Measurements from ENCODE around the gene C19orf25.
A peak's percentile ranks its signal among the peaks of the same experiment; 100 is the strongest.

C19orf25 gene

DNA sequence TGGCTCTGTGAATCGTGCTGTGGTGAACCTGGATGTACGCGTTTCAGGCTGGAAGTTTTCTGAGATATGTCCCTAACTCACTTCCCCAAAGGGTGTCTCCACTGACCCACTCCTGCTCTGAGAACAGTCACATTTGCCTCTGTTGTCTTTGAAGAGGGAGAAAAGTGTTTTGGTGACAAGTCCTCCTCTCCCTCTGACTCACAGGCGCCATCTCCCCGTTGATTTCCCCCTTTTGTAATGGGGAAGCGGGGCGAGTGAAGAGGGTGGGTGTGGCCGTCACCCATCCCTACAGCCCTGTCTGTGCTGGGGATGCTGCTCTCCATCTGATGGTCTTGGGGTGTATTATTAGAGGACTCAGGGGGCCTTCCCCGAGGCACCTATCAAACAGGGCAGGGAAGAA lies 19.5 kb downstream of the C19orf25 start:
- no peak overlapping the region for H2BK120ac ChIP-seq (ENCODE audit: low read depth, low read length)
- no peak overlapping the region for H2AK5ac ChIP-seq (ENCODE audit: low read length)
- H3K4me3 ChIP-seq (ENCODE audit: low read length) = no peak overlapping the region
- WGBS (ENCODE audit: extremely low coverage, insufficient coverage, low lambda C conversion rate) = no CpG with 5 or more reads among the region's 9 CpGs
- H3K4me2 ChIP-seq (ENCODE audit: low read length) = no peak overlapping the region
- H3K18ac ChIP-seq (ENCODE audit: low read length) = no peak overlapping the region
- no peaks in the 10 kb centered on the region for H3K27me3 ChIP-seq (ENCODE audit: insufficient read depth, low read length, poor library complexity)
- no peaks in the 10 kb centered on the region for H3K79me1 ChIP-seq (ENCODE audit: low read length)
- no peak overlapping the region for H4K8ac ChIP-seq (ENCODE audit: low read depth, low read length)
- no peak overlapping the region for H3K9ac ChIP-seq (ENCODE audit: low read length)
- no peak overlapping the region for H3K23ac ChIP-seq (ENCODE audit: low read length)
- no peak overlapping the region for H2BK5ac ChIP-seq (ENCODE audit: low read length)
- H3K79me2 ChIP-seq (ENCODE audit: control insufficient read depth, insufficient read depth, low read length) = no peaks in the 10 kb centered on the region
- no peak overlapping the region for H3K4ac ChIP-seq (ENCODE audit: low read depth, low read length)
- H3K56ac ChIP-seq (ENCODE audit: low read length) = no peak overlapping the region
- no peak for DNase-seq
- H4K5ac ChIP-seq (ENCODE audit: low read length) = no peak overlapping the region
- H3K4me1 ChIP-seq (ENCODE audit: control insufficient read depth, low read depth, low read length) = no peaks in the 10 kb centered on the region
- no peak overlapping the region for H3K27ac ChIP-seq (ENCODE audit: low read depth, low read length)
- no peak overlapping the region for H2BK15ac ChIP-seq (replicated peaks; ENCODE audit: low read depth)
- H3K36me3 ChIP-seq (ENCODE audit: control insufficient read depth, insufficient read depth, low read length) = no peaks in the 10 kb centered on the region

DNA sequence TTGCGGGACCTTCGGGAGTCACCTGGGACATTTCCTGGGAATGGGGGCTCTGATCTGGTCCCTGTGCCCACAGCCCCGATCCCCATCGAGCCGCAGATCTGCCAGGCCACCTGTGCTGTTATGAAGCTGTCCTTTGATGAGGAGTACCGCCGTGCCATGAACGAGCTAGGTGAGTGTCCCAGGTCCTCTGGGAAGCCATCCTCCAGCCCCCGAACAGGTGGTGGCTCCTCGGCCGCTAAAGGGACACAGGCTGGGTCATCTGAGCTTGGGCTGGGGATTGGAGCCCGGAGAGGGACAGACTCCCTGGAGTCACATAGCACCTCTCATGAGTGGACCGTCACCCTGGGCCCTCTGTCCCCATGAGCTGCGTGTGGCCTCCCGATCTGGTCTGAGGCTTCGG lies 21.1 kb downstream of the C19orf25 start:
- H3K36me3 ChIP-seq (ENCODE audit: control insufficient read depth, insufficient read depth, low read length) = no peaks in the 10 kb centered on the region
- no CpG with 5 or more reads among the region's 16 CpGs for WGBS (ENCODE audit: extremely low coverage, insufficient coverage, low lambda C conversion rate)
- H3K79me2 ChIP-seq (ENCODE audit: control insufficient read depth, insufficient read depth, low read length) = no peaks in the 10 kb centered on the region
- no peak overlapping the region for H2BK120ac ChIP-seq (ENCODE audit: low read depth, low read length)
- no peak overlapping the region for H3K9ac ChIP-seq (ENCODE audit: low read length)
- H3K4me3 ChIP-seq (ENCODE audit: low read length) = no peak overlapping the region
- no peak overlapping the region for H3K56ac ChIP-seq (ENCODE audit: low read length)
- H3K79me1 ChIP-seq (ENCODE audit: low read length) = no peaks in the 10 kb centered on the region
- H4K8ac ChIP-seq (ENCODE audit: low read depth, low read length) = no peak overlapping the region
- H3K4ac ChIP-seq (ENCODE audit: low read depth, low read length) = no peak overlapping the region
- no peak overlapping the region for H2AK5ac ChIP-seq (ENCODE audit: low read length)
- no peaks in the 10 kb centered on the region for H3K27me3 ChIP-seq (ENCODE audit: insufficient read depth, low read length, poor library complexity)
- H3K4me2 ChIP-seq (ENCODE audit: low read length) = no peak overlapping the region
- H3K23ac ChIP-seq (ENCODE audit: low read length) = no peak overlapping the region
- no peak overlapping the region for H2BK5ac ChIP-seq (ENCODE audit: low read length)
- H4K5ac ChIP-seq (ENCODE audit: low read length) = no peak overlapping the region
- no peak overlapping the region for H3K18ac ChIP-seq (ENCODE audit: low read length)
- H3K4me1 ChIP-seq (ENCODE audit: control insufficient read depth, low read depth, low read length) = no peaks in the 10 kb centered on the region
- H3K27ac ChIP-seq (ENCODE audit: low read depth, low read length) = no peak overlapping the region
- no peak overlapping the region for H2BK15ac ChIP-seq (replicated peaks; ENCODE audit: low read depth)
- no peak for DNase-seq

DNA sequence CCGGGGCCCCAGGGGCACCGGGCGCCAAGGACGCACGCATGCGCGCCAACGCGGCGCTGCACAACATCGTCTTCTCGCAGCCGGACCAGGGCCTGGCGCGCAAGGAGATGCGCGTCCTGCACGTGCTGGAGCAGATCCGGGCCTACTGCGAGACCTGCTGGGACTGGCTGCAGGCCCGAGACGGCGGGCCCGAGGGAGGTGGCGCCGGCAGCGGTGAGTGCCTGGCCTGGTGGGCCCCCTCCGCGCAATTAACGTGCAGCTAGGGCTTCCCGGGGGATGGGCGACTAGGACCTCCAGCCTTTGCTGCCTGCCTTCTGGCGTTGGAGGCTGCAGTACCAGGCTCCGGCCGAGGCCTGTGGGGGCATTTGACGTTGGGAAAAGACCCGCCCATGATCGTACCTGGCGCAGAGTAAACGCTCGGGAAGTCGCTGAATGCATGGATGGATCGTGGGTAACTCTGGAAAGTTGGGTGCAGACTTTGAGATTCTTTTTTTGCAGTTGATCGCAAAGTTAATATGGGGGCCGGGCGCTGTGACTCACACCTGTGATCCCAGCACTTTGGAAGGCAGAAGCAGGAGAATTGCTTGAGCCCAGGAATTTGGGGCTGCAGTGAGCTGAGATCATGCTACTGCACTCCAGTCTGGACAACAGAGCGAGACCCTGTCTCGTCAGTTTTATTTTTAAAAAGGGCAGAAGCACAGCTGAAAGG lies 21.8 kb downstream of the C19orf25 start:
- Histone ChIP-seq H3K4ac (ENCODE audit: low read depth, low read length) (no peak overlapping the region), H4K5ac (ENCODE audit: low read length) (no peak overlapping the region), H3K27me3 (ENCODE audit: insufficient read depth, low read length, poor library complexity) (no peaks in the 10 kb centered on the region), H3K23ac (ENCODE audit: low read length) (no peak overlapping the region), H2AK5ac (ENCODE audit: low read length) (no peak overlapping the region), H3K36me3 (ENCODE audit: control insufficient read depth, insufficient read depth, low read length) (no peaks in the 10 kb centered on the region), H2BK120ac (ENCODE audit: low read depth, low read length) (no peak overlapping the region), H3K79me1 (ENCODE audit: low read length) (no peaks in the 10 kb centered on the region), H2BK5ac (ENCODE audit: low read length) (no peak overlapping the region), H2BK15ac (replicated peaks; ENCODE audit: low read depth) (no peak overlapping the region), H4K8ac (ENCODE audit: low read depth, low read length) (no peak overlapping the region), H3K4me2 (ENCODE audit: low read length) (no peak overlapping the region), H3K56ac (ENCODE audit: low read length) (no peak overlapping the region), H3K27ac (ENCODE audit: low read depth, low read length) (no peak overlapping the region), H3K18ac (ENCODE audit: low read length) (no peak overlapping the region), H3K79me2 (ENCODE audit: control insufficient read depth, insufficient read depth, low read length) (no peaks in the 10 kb centered on the region), H3K9ac (ENCODE audit: low read length) (no peak overlapping the region), H3K4me1 (ENCODE audit: control insufficient read depth, low read depth, low read length) (no peaks in the 10 kb centered on the region), H3K4me3 (ENCODE audit: low read length) (no peak overlapping the region)
- WGBS (ENCODE audit: extremely low coverage, insufficient coverage, low lambda C conversion rate) = no CpG with 5 or more reads among the region's 48 CpGs
- DNase-seq = peak; percentile 78

DNA sequence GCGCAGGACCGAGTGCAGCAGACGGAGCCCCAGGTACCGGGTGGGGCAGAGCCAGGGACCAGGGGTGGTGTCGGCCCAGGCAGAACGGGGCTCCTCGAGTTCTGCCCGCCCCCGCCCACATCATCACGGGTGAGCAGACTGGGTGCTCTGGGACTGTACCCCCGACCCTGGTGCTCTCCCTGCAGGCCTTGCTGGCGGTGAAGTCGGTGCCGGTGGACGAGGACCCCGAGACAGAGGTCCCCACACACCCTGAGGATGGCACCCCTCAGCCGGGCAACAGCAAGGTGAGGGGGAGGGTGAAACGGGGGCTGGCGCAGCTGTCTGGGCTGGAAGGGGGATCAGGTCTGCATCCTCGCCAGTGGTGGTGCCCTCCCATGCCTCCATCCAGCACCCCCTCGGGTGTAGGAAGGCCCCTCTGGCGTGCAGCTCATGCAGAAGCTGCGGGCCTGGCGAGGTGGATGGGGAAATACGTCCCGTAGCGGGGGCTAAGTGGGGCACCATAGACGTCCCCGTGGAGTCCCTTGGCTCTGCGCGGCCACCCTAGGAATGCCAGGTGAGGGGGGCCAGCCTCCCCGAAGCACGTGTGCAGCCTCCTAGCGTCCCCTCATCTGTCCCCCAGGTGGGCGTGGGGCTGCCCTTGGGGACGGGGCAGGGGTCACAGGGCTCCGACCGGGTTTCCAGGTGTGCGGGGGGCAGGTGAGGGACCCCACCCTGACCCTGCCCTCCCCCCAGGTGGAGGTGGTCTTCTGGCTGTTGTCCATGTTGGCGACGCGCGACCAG lies 22.7 kb downstream of the C19orf25 start:
- no peak overlapping the region for H3K4me3 ChIP-seq (ENCODE audit: low read length)
- no peak overlapping the region for H3K4ac ChIP-seq (ENCODE audit: low read depth, low read length)
- H3K36me3 ChIP-seq (ENCODE audit: control insufficient read depth, insufficient read depth, low read length) = no peaks in the 10 kb centered on the region
- no peak overlapping the region for H3K9ac ChIP-seq (ENCODE audit: low read length)
- WGBS (ENCODE audit: extremely low coverage, insufficient coverage, low lambda C conversion rate) = no CpG with 5 or more reads among the region's 43 CpGs
- no peaks in the 10 kb centered on the region for H3K79me1 ChIP-seq (ENCODE audit: low read length)
- H2BK5ac ChIP-seq (ENCODE audit: low read length) = no peak overlapping the region
- no peak overlapping the region for H3K27ac ChIP-seq (ENCODE audit: low read depth, low read length)
- no peaks in the 10 kb centered on the region for H3K79me2 ChIP-seq (ENCODE audit: control insufficient read depth, insufficient read depth, low read length)
- H2BK120ac ChIP-seq (ENCODE audit: low read depth, low read length) = no peak overlapping the region
- no peak overlapping the region for H2AK5ac ChIP-seq (ENCODE audit: low read length)
- no peak for DNase-seq
- H3K4me2 ChIP-seq (ENCODE audit: low read length) = no peak overlapping the region
- H2BK15ac ChIP-seq (replicated peaks; ENCODE audit: low read depth) = no peak overlapping the region
- no peak overlapping the region for H3K56ac ChIP-seq (ENCODE audit: low read length)
- H3K23ac ChIP-seq (ENCODE audit: low read length) = no peak overlapping the region
- H4K8ac ChIP-seq (ENCODE audit: low read depth, low read length) = no peak overlapping the region
- H4K5ac ChIP-seq (ENCODE audit: low read length) = no peak overlapping the region
- no peaks in the 10 kb centered on the region for H3K27me3 ChIP-seq (ENCODE audit: insufficient read depth, low read length, poor library complexity)
- no peak overlapping the region for H3K18ac ChIP-seq (ENCODE audit: low read length)
- no peaks in the 10 kb centered on the region for H3K4me1 ChIP-seq (ENCODE audit: control insufficient read depth, low read depth, low read length)

DNA sequence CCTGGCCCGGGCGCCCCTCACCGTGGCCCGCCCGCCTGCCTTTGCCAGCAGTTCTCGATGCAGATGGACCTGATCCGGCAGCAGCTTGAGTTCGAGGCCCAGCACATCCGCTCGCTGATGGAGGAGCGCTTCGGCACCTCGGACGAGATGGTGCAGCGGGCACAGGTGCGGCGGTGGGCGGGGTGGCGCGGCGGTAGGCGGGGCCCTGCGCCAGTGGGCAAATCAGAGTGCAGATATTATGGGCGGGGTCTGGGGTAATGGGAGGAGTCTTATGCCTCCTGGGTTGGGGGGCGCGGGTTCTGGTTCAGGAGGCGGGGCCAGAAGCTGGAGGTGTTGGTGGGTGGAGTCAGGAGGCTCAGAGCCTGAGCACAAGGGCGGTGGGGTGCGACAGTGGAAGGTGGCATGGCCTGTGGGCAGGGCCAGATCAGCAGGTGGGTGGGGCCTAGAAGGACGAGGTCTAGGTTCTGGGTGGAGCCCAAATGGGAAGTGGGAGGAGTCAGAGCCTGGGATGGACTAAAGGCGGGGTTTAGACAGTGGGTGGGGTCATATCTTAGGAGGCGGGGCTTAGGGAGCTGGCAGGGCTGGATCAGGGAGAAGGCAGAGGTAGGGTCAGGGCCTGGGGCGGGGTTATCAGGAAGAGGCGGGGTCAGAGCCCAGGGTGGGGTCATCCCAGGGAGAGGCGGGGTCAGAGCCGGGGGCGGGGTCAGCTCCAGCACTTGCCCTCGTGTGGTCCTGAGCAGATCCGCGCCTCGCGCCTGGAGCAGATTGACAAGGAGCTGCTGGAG lies 23.5 kb downstream of the C19orf25 start:
- Histone ChIP-seq H3K9ac (ENCODE audit: low read length) (no peak overlapping the region), H3K4me3 (ENCODE audit: low read length) (no peak overlapping the region), H2BK5ac (ENCODE audit: low read length) (no peak overlapping the region), H3K56ac (ENCODE audit: low read length) (no peak overlapping the region), H3K27me3 (ENCODE audit: insufficient read depth, low read length, poor library complexity) (peaks cover 3% of the 10 kb centered on the region), H3K4me1 (ENCODE audit: control insufficient read depth, low read depth, low read length) (no peaks in the 10 kb centered on the region), H2BK120ac (ENCODE audit: low read depth, low read length) (no peak overlapping the region), H4K5ac (ENCODE audit: low read length) (no peak overlapping the region), H3K36me3 (ENCODE audit: control insufficient read depth, insufficient read depth, low read length) (no peaks in the 10 kb centered on the region), H3K23ac (ENCODE audit: low read length) (no peak overlapping the region), H2BK15ac (replicated peaks; ENCODE audit: low read depth) (no peak overlapping the region), H3K27ac (ENCODE audit: low read depth, low read length) (no peak overlapping the region), H4K8ac (ENCODE audit: low read depth, low read length) (no peak overlapping the region), H3K79me1 (ENCODE audit: low read length) (no peaks in the 10 kb centered on the region), H2AK5ac (ENCODE audit: low read length) (no peak overlapping the region), H3K4ac (ENCODE audit: low read depth, low read length) (no peak overlapping the region), H3K18ac (ENCODE audit: low read length) (no peak overlapping the region), H3K4me2 (ENCODE audit: low read length) (no peak overlapping the region), H3K79me2 (ENCODE audit: control insufficient read depth, insufficient read depth, low read length) (no peaks in the 10 kb centered on the region)
- no CpG with 5 or more reads among the region's 42 CpGs for WGBS (ENCODE audit: extremely low coverage, insufficient coverage, low lambda C conversion rate)
- DNase-seq = peak; percentile 84

Measured in mesendoderm (in vitro differentiated cells).